Suppressor macrophage treated with lipopolysaccharide for 1 hour (primary cell): ENCODE measurements around the gene ERBB2.
"Not testable (repeated sequence)": the region's sequence is repeated elsewhere in the genome, so short reads cannot be mapped to it uniquely, and the experiment has no call there.

ENCODE experiments used
- DNase-seq, 3 donors: peaks; one replicate each; pipeline ENCODE4 v3.0.0-alpha.2; 2020 to 2022

ERBB2 gene

DNA sequence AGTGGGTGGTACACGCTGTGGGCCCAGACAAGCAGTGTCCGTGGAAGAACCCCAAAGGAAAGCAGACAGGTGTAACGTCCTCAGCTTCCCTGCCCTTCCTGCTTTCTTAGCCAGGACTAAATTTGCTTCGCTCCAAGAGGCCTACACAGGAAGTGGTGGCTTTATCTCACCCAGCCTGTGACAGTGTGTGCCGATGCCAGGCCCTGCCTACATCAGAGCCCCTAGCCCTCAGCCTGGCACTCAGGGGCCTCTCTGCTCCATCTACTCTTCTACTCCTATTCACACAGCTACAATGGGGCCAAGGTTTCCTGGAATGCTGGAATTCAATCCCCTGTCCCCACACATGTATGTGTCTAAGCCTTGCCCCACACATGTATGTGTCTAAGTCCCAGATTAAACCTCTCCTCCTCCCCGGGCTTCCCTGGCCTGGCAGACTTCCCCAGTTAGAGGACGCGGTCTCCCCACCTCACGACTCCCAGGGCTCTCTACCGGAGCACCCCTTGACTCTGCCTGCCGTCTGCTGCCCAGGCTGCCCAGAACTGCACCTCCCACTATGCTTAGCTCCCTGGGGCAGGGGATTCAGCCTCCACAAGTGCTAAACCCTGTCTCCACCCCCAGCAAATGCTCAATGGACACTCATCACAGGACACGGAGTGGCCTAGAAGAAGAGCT lies 20.2 kb upstream of the ERBB2 start:
- no peak for DNase-seq

DNA sequence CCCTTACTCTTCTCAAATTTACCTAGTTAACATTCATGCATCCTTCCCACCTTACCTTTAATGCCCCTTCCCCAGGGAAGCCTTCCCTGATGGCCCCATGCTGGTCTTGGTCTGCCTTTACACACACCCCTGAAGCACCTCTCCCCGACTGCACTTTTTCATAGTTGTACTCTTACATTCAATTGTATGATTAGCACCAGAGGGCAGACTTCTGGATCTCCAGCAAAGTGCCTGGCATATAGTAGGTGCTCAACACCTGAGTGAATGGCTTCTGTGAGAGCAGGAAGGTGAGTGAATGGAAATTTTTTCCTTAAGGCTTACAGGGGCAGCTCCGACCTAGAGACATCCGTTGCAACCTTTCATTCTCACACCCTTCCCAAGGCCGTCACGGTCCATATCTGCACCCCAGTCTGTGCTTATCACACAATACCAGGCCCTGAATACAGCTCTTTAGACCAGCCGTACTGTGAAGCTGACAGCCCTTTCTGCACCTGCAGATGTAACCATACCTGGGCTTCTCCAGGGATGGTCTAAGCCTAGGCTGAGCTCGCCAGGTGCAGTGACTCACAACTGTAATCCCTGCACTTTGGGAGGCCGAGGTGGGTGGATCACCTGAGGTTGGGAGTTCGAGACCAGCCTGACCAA lies 16.4 kb upstream of the ERBB2 start:
- DNase-seq = no peak

DNA sequence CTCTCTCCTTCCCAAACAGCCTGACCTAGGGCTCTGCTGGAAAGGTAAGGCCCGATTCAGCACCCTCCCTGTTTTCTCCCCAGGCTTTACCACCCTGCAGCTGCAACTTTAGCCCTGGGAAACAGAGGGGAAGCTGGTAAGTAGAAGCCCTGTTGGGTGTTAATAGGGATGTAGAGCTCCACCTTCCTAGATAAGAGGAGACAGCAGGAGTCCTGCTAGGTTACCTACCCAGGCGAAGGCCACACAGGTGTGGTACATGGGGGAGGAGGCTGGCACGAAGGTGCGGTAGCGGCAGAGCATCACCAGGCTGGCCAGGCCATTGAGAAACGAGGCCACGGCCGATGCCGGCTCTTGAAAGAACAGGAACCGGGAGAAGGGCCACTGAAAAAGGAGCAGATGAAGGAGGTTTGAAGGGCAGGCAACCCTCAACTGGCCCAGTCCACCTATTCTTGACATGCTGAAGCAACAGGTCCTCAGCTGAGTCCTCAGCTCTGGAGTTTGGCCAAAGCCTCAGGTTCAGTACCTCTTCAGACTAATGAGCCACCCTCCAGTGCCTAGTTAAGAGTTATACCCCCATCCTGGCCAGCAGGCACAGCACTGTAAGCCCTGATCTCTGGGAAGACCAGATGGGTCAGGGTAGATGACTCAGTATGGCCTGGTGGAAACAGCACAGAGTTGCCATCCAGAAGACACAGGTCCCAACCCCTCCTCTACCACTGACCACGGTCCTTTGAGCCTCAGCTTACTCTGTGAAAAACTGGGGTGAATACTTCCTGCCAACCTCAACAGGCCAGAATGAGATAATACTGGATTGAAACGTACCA lies 15.3 kb upstream of the ERBB2 start:
- no peak for DNase-seq

DNA sequence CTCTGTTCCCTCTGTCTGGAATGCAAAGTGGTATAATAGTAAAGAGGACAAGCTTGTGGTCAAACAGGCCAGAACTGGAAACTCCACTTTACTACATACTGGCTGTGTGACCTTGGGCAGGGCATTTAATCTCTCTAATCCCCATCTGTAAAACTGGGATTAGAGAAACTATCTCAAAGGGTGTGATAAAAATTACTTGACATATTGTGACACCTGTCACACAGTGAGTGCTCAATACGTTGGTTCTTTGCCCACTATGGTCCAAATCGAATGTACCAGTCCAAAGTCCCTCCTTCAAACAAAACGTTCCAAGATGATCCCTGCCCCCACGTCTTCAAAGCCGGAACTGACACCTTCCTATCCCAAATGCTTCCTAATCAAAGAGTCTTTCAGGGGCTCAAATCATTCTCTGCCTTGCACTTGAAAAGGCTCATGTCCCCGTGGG lies 12.7 kb upstream of the ERBB2 start:
- DNase-seq = no peak

DNA sequence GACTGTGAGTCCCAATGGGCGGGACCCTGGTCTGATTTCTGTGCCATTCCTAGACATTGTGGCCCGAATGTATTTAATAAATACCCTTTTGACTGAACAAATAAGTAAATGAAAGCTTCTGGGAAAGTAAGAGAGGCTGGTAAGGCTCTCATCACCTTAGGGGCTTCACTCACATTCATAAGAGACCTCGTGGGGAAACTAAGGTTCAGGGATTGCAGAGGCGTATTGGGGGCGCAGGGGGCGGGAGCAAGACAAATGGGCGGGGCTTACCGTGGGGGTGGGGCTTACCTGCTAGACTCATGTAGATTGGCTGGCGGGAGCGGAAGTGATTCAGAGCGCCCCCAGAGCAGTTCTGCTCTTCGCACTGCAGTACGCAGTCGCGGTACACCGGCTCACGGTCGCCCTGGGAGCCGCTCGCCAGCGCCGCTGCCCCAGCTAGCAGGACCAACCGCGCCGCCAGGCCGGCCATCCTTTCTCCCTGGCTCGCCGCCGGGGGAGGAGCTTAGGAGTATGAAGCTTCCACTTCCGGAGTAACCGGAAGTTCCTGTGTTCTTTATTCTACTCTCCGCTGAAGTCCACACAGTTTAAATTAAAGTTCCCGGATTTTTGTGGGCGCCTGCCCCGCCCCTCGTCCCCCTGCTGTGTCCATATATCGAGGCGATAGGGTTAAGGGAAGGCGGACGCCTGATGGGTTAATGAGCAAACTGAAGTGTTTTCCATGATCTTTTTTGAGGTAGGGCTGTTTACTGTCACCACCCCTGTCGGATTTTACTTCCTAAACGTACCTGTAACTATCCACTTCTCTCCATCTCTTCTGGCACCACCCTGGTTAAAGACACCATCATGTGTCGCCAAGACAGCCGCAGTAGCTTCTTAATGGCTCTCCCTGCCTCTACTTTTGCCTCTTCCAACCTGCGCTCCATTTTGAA lies 12.1 kb upstream of the ERBB2 start, which contains the start of gene PGAP3:
Gene PGAP3, minus strand, starts transcription at position 512 of the 929 bp plus-strand sequence. Its CDS starts 43 bp downstream, at position 469.
- DNase-seq = peak; percentile 88 to 93 (median 91)

DNA sequence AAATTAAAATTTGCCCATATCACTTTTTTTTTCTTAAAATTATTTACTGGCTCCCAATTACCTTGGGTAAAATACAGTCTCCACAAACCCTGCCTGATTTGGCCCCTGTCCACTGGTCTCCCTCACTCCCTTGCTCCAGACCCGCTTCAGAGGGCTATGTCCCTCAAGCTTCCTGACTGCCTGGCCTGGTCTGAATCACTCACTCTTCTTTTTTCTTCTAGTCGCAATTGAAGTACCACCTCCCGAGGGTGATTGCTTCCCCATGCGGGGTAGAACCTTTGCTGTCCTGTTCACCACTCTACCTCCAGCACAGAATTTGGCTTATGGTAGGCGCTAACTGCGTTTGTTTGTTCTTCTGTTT lies 11.4 kb upstream of the ERBB2 start:
- no peak for DNase-seq

DNA sequence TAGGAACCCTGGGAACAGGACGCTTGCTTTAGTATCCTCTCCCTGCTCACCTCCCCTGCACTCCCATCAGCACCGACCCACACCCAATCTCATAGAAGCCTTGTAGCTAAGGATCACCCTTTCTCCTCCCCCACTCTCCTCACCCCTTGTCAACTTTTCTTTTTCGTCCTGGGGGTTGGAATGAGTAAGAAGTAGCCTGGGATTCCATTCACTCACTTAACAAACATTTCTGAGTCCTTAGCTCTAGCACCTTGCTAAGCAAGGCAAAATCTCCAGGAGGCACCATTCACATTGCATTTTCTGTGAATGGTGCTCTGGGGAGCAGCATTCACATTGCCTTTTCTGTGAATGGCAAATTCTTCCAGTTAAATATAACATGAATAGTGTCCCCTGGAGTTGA lies 10.9 kb upstream of the ERBB2 start:
- DNase-seq = no peak

DNA sequence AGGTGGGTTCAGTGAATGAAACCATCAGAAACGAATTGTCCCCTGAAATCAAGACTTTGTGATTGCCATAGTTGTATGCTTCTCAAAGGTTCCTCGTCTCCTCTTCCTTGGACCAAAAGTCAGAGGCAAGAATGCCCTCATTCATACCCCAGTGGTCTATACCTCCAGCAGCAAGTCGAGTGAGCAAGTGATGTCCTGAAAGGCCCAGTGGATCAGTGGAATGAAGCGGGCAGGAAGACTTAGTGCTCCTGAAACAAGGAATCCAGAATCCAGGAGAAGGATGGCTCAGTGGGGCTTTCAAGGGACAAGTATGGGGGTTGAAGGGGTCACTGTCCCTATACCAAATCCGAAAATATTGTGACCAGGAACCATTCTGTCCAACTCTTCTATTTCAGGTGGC lies 5.3 kb upstream of the ERBB2 start:
- DNase-seq = no peak

DNA sequence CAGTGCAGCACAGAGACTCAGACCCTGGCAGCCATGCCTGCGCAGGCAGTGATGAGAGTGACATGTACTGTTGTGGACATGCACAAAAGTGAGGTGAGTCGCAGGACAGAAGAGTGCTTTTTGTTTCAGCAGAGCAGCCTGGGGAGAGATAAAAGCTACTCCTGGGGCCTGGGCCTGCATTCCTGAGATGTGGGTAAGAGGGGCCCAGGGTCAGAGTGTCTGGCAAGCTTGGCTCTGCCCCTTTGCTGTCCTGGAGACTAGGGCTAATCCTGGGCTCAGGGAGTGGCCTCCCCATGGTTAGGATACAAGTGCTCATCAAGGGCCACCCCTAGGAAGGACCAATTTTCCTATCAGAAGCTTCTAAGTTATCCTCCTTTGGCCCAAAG lies 4.8 kb upstream of the ERBB2 start:
- DNase-seq = no peak

DNA sequence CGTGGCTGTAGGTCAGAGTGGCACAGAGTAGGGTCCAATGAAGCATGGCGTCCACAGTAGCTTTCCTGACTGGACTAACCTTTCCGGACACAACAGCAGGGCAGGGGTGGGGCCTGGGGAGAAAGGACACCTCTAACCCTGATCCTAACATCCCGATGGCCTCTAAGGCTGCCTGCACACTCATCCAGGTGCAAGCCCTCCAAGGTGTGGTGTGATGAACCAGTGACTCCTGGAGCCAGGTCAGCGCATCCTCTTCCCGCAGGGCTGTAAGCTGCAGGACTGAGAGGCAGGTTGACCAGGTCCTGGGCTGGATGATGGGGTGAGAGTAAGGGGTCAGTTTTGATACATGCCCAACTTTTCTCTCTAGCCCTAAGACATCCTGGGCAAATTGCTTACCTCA lies 3.1 kb upstream of the ERBB2 start:
- no peak for DNase-seq

DNA sequence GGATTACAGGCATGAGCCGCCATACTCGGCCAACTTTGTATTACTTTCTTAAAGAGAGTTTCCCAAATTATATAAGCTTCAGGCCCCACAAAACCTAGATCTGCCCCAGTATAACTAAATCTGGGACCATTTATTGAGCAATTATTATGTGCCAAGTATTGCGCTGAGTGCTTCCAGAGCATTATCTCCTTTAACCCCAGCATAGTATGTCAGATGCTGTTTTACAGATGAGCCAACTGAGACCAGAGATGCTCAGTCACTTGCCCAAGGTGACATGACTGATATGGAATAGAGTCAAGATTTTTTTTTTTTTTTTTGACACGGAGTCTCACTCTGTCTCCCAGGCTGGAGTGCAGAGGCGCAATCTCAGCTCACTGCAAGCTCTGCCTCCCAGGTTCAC lies 1.9 kb upstream of the ERBB2 start:
- DNase-seq = no peak

DNA sequence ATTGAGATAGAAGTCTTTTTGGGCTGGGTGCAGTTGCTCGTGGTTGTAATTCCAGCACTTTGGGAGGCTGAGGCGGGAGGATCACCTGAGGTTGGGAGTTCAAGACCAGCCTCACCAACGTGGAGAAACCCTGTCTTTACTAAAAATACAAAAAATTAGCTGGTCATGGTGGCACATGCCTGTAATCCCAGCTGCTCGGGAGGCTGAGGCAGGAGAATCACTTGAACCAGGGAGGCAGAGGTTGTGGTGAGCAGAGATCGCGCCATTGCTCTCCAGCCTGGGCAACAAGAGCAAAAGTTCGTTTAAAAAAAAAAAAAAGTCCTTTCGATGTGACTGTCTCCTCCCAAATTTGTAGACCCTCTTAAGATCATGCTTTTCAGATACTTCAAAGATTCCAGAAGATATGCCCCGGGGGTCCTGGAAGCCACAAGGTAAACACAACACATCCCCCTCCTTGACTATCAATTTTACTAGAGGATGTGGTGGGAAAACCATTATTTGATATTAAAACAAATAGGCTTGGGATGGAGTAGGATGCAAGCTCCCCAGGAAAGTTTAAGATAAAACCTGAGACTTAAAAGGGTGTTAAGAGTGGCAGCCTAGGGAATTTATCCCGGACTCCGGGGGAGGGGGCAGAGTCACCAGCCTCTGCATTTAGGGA lies 577 bp upstream of the ERBB2 start:
- not testable (repeated sequence) for DNase-seq

DNA sequence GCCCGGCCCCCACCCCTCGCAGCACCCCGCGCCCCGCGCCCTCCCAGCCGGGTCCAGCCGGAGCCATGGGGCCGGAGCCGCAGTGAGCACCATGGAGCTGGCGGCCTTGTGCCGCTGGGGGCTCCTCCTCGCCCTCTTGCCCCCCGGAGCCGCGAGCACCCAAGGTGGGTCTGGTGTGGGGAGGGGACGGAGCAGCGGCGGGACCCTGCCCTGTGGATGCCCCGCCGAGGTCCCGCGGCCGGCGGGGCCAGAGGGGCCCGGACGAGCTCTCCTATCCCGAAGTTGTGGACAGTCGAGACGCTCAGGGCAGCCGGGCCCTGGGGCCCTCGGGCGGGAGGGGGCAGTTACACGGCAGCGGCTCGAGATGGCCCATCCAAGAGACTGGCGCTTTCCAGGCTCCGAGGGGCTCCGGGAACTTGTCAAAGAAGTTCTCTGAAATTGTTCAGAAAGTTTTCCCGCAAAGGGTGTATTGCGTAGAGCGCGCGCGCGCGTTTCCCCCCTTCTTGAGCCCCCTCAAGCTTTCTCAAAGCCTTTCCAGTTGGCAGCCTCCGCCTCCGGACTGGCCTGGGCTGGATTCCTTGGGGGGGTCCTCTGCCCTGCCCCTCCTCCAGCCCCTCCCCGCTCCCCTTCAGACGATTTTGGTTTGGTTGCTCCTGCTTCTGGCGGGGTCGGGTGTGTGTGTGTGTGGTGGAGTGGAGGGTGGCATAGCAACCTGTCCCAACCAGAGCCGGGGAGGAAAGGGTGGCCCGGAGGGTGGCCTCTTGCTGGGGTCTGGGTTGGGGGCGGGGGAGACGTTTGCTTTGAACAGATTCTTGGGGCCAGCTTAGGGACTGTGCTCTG lies 504 bp downstream of the ERBB2 start:
- DNase-seq = no peak

DNA sequence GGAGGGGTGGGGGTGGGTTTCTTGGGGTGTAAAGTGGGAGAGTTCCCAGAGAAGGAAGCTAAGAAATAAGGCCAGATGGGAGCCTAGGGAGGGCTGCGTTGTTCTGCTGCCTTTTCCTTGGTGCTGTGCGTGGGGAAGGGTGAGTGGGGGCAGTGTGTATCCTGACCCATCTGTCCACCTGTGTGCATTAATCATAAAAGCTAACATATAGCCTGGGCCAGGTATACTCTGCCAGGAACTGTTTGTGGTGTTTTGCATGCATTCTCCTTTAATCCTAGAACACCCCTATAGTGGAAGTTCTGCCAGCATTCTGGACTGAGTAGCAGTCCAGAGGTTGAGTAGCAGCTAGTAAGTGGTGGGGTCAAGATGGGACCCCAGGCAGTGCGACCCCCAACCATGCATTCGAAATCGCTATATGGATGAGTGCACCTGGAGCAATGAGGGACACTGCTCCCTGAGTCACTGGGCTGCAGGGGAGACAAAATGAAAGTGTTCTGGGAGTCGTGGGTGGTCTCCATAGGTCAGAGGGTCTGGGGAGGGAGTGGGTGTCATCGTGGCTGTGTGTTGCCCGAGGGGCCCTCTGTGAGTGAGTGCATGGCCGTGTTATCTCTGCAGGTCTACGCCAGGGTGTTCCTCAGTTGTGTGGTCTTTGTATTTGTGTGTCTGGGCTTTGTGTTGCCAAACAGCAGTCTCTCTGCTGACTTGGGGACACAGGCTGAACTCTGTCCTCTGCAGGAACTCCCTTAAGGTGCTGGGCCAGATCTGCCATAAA lies 1.3 kb downstream of the ERBB2 start:
- DNase-seq = no peak

DNA sequence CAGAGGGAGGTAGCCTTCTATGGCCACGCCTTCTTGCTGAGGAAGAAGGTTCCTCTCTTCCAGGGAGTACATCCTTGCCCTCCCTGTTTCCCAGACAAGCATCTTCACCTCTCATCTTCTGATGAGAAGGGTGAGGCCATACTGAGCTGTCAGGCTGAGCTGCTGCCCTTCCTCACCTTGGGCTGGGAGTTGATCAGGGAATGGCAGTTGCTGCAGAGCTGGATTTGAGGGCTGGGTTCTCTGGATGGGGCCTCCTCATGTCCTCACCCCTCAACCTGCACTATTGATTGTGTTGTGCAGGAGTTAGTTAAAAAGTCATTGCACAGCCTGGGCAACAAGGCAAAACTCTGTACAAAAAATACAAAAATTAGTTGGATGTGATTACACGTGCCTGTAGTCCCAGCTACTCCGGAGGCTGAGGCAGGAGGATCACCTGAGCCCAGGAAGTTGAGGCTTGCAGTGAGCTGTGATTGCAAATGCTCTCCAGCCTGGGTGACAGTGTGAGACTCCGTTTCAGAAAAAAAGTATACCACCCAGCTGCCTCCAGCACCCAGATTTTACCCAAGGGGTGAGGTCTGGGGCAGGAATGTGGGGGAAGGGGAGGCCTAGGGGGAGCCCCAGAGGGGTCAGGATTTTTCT lies 2.0 kb downstream of the ERBB2 start:
- no peak for DNase-seq

DNA sequence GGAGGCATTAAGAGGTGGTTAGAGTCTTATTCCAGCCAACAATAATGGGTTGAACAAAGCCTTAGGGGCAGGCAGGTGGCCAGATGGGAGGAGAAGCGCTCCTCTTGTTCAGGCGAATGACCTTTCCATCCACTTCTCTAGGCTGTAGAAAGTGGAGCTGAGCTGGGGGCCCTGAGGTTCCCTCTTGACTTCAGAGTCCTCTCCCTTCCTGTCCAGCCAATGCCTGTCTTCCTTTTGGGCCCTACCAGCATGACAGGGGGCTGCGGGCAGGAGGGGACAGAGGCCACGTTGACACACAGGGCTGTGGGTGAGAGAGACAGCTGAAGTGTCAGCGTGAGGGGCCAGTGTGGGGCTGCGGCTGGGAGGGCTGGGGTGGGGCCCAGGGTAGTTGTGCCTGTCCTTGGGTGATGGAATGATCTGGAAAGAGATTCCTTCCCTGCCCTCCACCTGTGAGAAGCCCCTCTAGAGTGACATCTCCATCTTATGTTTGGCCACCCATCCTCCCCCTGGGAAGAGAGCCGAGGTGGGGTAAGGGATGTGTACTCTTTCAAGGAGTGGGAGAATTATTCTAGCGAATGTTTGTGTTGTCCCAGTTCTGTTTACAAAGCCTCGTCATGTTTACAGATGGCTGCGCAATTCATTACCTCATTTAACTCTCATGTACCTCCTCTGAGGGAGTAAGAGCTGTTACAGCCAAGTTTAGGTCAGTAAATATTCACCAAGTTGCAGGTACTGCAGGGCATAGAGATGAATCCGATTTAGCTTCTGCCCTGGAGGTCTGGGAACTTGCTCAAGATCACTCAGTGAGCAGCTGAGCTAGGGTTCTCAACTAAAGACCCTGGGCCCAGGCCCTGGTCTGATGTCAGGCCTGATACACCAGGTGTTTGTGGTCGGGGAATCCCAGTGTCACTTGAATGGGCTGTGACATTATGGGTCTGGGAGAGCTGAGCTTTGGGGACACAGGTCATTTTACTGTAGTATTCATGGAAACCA lies 3.3 kb downstream of the ERBB2 start:
- DNase-seq = no peak

DNA sequence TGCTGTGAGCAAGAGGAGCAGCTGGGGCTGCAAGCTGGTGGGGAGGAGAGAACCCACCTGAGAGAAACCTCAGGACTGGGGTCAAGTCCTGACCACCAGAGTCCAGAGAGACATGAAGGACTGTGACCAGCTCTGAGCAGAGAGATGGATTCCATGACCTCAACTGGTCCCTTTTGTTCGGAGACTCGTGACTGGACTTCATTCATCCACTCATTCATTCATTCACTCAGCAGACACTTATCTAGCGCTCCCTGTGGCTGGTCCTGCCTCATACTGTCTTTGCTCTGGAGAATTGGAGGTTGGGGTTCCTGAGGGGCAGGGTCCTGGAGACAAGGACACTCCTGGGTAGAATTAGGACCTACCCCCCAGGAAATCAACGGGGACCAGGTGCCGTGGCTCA lies 4.0 kb downstream of the ERBB2 start:
- no peak for DNase-seq

DNA sequence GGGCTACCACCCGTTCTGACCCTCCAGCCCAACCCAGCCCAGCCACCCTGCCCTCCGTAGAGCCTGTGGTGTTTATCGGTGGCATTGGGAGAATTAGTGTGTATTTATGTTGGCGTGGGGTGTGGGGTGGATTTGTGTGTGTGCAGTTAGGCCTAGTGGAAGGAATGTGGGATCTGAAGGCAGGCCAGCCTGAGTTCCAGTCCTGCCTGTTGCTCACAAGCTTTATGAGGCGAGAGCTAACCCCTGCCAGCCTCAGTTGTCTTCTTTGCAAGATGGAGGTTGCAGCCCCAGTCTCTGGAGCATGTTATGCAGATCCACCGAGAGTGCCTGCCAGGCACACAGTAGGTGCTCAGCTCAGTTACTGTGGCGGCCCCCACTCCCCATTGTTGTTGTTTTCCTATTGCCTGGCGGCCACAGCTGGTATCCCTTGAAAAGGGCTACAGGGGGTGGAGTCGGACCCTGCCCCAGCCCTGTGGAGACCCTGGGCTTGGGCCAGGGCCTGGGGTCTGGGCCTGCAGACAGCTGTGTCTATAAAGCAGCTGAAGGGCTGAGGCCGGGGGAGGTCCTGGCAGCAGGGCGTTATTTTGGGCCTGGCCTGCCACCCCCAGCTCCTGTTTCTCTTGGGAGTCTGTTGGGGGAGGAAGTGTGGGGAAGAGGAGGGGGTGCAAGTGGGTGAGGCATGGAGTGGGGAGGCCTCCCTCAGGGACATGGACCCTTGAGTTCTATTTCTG lies 5.1 kb downstream of the ERBB2 start:
- DNase-seq = no peak
